Fibroblast of the aortic adventitia (primary cell): Measurements from ENCODE around the gene RTEL1. TPM values are rescaled to one million over a fixed set of nuclear protein-coding genes. Genes with fewer than 3 reads are reported as not detected.

Experiments
- DNase-seq: peaks from one replicate; pipeline ENCODE4 v3.0.0-alpha.2; 2010; ENCODE audit warnings: low read depth
- H3K4me3 ChIP-seq: 2 replicates; pipeline ENCODE4 v1.5.1; 2011; ENCODE audit warnings: low read depth, mild to moderate bottlenecking, control low read depth, low read length, moderate library complexity
- CTCF ChIP-seq: IDR thresholded peaks from 2 replicates; pipeline ENCODE4 v1.5.1; 2011; ENCODE audit warnings: mild to moderate bottlenecking, low read length, control low read depth, inconsistent platforms; ENCODE audit not compliant: insufficient read depth
- total RNA-seq: library from RNA; depleted of rRNA; stranded (reverse); fragments of >200 nt; gene quantifications from 2 replicates; pipeline ENCODE4 v1.2.3, GENCODE V29; 2012; ENCODE audit warnings: low replicate concordance

Gene RTEL1
- total RNA-seq, 1 donor = 17.3 TPM

GRCh38 chr20:63739130-63740069 is 81.3 kb downstream of the RTEL1 start, which contains the start of gene SLC2A4RG:
TSS of gene SLC2A4RG (plus strand) at chr20:63739776. CDS start at chr20:63739913, 137 bp downstream.
- DNase-seq = peak; percentile 59
- no peak for TF ChIP-seq CTCF
- H3K4me3 ChIP-seq = peak within 1 kb of the TSS; percentile 78

DNA sequence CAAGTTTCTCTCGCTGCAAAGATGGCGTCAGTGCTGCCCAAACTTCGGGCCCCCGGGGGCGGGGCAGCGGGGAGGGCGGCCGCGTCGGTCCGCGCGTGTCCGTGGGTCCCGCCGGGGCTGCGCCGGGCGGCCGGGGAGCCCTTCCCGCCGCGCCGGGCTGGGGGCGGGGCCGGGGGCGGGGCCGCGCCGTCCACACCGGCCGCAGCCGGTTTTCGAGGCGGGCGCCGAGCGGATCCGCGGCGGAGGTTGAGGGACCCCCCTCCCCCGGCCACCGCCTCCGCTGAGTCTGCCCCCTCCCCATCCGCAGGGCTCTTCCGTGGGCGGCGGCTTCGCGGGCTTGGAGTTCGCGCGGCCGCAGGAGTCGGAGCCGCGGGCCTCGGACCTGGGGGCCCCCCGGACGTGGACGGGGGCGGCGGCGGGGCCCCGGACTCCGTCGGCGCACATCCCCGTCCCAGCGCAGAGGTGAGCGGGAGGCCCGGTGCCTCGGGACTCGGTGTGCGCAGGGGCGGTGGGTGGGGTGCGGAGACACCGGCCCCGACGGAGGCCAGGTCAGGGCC is 82.0 kb downstream of the RTEL1 start:
- DNase-seq = peak; percentile 22
- no peak for TF ChIP-seq CTCF
- peak overlapping the region; percentile 78 for H3K4me3 ChIP-seq

DNA sequence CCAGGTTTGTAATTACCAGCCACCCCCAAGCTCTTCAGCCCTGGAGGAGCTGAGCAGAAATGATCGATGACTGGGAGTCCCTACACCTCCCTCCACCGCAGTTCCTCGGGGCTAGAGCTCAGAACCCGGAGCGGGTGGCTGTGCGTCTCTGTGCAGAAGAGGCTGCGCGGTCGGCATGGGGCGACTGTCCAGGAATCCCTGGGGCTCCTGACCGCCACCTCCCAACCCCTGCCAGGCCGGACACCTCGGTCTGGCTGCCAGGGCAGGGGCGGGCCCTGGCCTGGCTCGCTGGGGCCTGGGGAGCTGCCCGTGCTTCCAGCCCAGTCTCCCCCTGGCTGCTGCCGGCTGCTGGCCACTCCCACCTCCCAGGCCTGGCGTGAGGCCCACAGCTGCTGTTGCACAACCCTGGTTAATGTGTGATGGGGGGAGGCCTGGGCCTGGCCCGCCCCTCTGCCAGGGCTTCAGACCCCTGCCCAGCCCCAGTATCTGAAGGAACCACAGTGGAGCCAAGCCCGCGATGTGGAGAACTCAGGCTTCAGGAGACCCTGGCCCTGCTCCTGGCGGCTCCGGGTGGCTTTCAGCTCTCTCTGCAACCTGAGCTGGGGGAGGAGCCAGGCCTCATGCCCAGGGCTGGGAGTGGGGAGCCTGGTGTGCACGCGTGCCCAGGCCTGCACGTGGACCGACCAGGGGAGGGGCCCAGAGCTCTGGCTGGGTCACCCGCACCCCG is 82.7 kb downstream of the RTEL1 start:
- TF ChIP-seq CTCF = peak; percentile 20
- DNase-seq = peak; percentile 94

DNA sequence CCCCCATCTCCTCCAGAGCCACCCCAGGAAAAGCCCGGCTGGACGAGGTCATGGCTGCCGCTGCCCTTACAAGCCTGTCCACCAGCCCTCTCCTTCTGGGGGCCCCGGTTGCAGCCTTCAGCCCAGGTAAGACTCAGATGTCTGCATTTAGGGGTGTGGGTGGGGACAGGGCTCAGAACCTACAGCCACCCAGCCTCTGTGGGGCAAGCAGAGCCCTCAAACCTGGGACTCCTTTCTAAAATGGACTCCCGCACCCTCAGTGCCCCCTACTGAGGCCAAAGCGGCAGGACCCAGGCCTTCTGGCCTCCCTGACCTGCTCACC is 83.2 kb downstream of the RTEL1 start:
- no peak for TF ChIP-seq CTCF
- peak overlapping the region; percentile 78 for H3K4me3 ChIP-seq
- no peak for DNase-seq

More for the DNA sequence above, 82.7 kb downstream of the RTEL1 start:
- peak overlapping the region; percentile 78 for H3K4me3 ChIP-seq

GRCh38 chr20:63741676-63742380 is 83.7 kb downstream of the RTEL1 start:
- DNase-seq = no peak
- no peak for TF ChIP-seq CTCF
- peak overlapping the region; percentile 78 for H3K4me3 ChIP-seq

- DNase-seq = no peak
- no peak overlapping the region for H3K4me3 ChIP-seq
- no peak for TF ChIP-seq CTCF
Measured at GRCh38 chr20:63742381-63743024, 84.4 kb downstream of the RTEL1 start.
